Measurements from ENCODE around the gene ABCC6. TPM values are rescaled to one million over a fixed set of nuclear protein-coding genes. Genes with fewer than 3 reads are reported as not detected.

ABCC6 gene
- total and polyA plus RNA-seq, 2 of the 4 experiments (the other 2 are of a cell fraction) = 0.36 to 1.3 TPM

- dilution Hi-C loops (cut with HindIII; ENCODE audit: low sequenced_read_pairs, unreplicated experiment) = no loop called here
- Histone ChIP-seq H3K9me3 (ENCODE audit: control insufficient read depth, insufficient read depth, low read length) (no peaks in the 10 kb centered on the region), H2AFZ (replicated peaks; ENCODE audit: low read length, poor library complexity) (no peak overlapping the region), H3K27ac (ENCODE audit: insufficient read depth, low read length) (no peak overlapping the region), H4K8ac (ENCODE audit: low read depth in 2 of 2, low read length in 2 of 2) (no peak overlapping the region), H2BK120ac (ENCODE audit: low read depth, low read length) (no peak overlapping the region), H3K18ac (ENCODE audit: low read depth, low read length) (no peak overlapping the region), H3K27me3 (ENCODE audit: control insufficient read depth, insufficient read depth, low read length) (peaks cover 4% of the 10 kb centered on the region), H3K4me1 (ENCODE audit: control insufficient read depth, insufficient read depth, low read length) (no peaks in the 10 kb centered on the region), H4K91ac (ENCODE audit: insufficient read depth, low read depth, low read length) (no peak overlapping the region), H2BK20ac (ENCODE audit: low read depth, low read length) (no peak overlapping the region), H3K23ac (ENCODE audit: low read depth, low read length) (no peak overlapping the region), H2BK15ac (ENCODE audit: low read depth, low read length) (no peak overlapping the region), H2AK5ac (ENCODE audit: low read depth, low read length) (no peak overlapping the region), H2AK9ac (replicated peaks; ENCODE audit: low read depth, low read length, poor library complexity) (no peak overlapping the region), H3K14ac (replicated peaks; ENCODE audit: low read depth, low read length) (no peak overlapping the region), H4K5ac (ENCODE audit: low read depth, low read length) (no peak overlapping the region), H3K4me2 (ENCODE audit: low read depth, low read length) (no peak overlapping the region), H3K9me1 (ENCODE audit: insufficient read depth, low read length) (no peaks in the 10 kb centered on the region), H3K56ac (ENCODE audit: extremely low read depth, insufficient read depth, low read length) (no peak overlapping the region), H3K4ac (ENCODE audit: low read depth, low read length) (no peak overlapping the region), H3K4me3 (ENCODE audit: insufficient read depth, low read depth, low read length) (no peak overlapping the region), H3K9ac (ENCODE audit: low read depth, low read length) (no peak overlapping the region), H2BK5ac (ENCODE audit: low read depth, low read length, poor library complexity, severe bottlenecking) (no peak overlapping the region), H3K36me3 (ENCODE audit: control insufficient read depth, insufficient read depth, low read length) (no peaks in the 10 kb centered on the region; the same call in none of the 2 replicates), H3K79me1 (ENCODE audit: low read depth in 1 of 2, low read length in 2 of 2) (no peaks in the 10 kb centered on the region), H4K20me1 (ENCODE audit: insufficient read depth, low read length) (no peaks in the 10 kb centered on the region)
- DNase-seq (no peak), ATAC-seq (ENCODE audit: low read depth) (no peak)
- no peak for TF ChIP-seq USF2 (IDR thresholded peaks at IDR 0.05; ENCODE audit: low read depth, low read length)
- CTCF ChIA-PET = interaction anchor here (0.6 kb wide), 1 partner anchor 106 kb away, joined by 3 read pairs; no protein-coding TSS in a partner anchor
- BruUV-seq (replicated peaks) = no TSS peak
- intact Hi-C loops (cut with micrococcal nuclease) = loop anchor here (5.0 to 10.0 kb wide), 2 partner anchors 418 to 485 kb away; no protein-coding TSS in a partner anchor
- POLR2A ChIA-PET (ENCODE audit: unreplicated experiment) = interaction anchor here (0.6 kb wide), 1 partner anchor 14 kb away, joined by 3 read pairs; no protein-coding TSS in a partner anchor
- 72% methylated on average over 3 of the region's 8 CpGs; no CpG with 5 or more reads in 1 of the 2 experiments for WGBS, 2 experiments (ENCODE audit: extremely low coverage in 2 of 2, insufficient read length in 1 of 2)
- in situ Hi-C loops (cut with MboI; ENCODE audit: low sequenced_read_pairs) = loop anchor here (10.0 kb wide), 1 partner anchor 425 kb away; no protein-coding TSS in a partner anchor
Observed at GRCh38 chr16:16189842-16190241, 33.5 kb downstream of the ABCC6 start.

All from IMR-90 (cell line).